DMS79 (cell line): ENCODE results near the gene CGB1.
"Not testable (repeated sequence)": the region's sequence is repeated elsewhere in the genome, so short reads cannot be mapped to it uniquely, and the experiment has no call there.

Experiments
- DNase-seq: peaks from one replicate; lab custom pipeline; 2025; lab: John Stamatoyannopoulos, UW

Gene CGB1

GRCh38 chr19:49020931-49021895 lies 15.5 kb downstream of the CGB1 start:
- DNase-seq, result no peak

- no peak for DNase-seq
Measured at GRCh38 chr19:49020342-49020741, 16.4 kb downstream of the CGB1 start.

DNA sequence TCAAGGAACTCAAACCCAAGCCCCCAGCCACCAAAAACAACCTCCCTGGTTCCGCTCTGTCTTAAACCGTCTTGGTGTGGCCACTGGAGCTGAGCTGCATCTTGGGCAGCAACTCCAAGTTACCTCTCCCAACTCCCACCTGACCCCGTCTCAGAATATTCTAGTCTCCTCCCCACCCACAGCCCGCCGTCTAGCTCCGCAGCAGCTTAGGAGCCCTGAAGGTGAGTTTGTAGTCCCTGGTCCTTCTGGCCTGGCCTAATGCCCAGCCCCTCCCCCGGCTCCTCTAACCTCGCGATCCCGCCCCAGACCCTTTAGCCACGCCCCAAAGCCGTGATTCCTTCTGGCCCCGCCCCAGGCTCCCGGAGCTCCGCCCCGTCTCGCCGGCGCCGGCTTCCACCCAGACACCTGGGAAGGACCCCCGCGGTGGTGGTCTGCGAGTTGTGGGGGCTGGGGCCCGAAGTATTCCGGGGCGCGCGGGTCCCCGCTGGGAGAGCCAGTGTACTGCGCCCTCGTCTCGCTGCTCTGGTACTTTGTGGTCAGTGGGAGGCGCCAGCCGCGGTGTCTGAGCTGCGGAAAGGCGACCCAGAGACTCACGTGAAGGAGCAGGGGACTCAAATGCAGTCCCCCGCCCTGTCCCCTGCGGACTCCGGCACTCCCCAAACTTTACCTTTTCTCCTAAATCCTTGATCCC lies 17.3 kb downstream of the CGB1 start:
- DNase-seq, result no peak

DNA sequence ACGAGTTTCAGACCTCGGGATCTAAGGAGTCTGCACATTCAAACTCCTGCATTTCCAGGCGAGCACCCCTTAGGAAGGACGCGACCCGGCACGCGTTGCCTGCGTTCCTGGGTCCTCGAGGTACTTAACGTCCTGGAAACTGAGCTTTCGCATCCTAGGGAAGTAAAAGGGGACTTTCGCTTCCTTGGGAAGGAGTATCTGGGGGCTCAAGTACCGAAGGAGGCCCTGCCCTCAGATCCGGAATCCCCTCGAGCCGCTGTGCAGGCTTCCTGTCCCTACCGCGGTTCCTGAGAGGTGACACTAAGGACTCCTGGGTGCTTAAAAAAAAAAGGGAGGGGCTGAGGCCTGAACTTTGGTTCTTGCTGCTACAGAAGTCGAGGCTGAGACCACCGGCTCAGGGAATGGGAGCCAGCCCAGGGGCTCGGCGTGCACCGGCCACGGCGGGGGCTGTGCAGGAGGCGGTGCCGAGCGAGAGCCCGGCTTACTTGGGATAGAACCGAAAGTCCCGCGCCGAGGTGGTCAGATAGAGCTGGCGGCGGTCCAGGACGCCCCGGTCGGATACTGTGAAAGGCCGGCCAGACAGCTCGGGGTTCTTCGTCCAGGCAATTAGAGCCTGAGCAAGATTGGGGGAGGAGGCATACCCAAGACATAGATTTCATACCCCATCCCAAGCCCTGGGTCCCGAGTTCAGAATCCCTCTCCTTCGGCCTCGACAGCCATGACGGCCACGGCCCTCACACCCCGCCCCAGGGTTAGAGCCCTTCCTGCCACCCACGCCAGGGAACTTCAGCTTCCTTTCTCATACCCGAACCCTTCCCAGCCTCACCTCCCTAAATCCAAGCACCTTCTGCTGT lies 18.1 kb downstream of the CGB1 start:
- not testable (repeated sequence) for DNase-seq

DNA sequence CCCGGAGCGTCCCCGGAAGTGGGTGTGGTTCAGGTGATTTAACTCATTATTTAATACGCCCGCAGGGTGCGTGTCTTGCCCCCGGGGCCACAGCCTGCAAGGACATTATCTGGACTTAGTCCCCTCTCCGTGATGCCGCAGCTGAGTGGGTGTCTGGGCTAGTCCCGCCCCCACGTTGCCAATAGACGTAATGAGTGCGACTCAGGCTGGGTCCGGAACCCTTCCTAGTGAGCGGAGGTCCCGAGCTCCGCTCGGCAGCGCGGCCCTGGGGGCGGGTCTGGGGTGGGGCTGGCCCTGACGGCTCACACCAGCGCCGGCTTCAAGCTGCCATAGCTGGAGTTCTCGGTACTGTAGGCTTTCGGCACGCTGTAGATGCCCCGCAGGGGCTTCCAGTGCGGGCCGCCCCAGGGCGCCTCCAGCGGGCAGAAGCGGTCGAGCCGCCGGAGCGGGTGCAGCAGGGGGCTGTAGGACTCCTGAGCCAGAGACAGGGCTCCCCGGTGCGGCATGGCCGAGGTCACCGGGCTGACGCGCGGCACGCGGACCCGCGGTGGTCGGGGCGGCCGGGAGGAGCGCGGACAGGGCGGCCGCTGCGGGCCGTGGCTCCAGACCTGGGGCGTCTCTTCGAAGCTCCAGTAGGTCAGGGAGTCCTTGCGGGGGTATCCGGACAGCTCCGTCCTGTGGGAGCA lies 18.9 kb downstream of the CGB1 start:
- peak; percentile 17 for DNase-seq

GRCh38 chr19:49017041-49017665 lies 19.5 kb downstream of the CGB1 start, which contains the start of gene LHB:
LHB (minus strand) TSS chr19:49017091; CDS start chr19:49017081, 10 bp downstream.
- DNase-seq, result no peak

GRCh38 chr19:49016067-49016839 lies 20.4 kb downstream of the CGB1 start:
- DNase-seq, result no peak

- no peak for DNase-seq
Measured at GRCh38 chr19:49014870-49015255, 21.8 kb downstream of the CGB1 start.

- no peak for DNase-seq
Measured at GRCh38 chr19:49014123-49014869, 22.4 kb downstream of the CGB1 start.

DNA sequence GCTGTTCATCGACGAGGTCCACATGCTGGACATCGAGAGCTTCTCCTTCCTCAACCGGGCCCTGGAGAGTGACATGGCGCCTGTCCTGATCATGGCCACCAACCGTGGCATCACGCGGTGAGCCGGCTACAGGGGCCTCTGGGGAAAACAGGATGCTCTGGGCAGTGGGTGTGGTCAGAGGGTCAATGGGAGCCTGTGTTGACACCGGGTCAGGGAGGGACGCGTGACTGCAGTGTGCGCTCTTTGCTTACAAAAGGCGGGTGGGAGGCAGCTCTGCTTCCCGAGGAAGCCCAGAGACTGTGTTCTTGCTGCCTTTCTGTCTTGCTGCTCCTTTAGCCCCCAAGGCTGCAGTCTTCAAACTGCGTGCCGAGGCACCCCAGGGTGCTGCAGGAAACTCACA lies 25.5 kb downstream of the CGB1 start:
- DNase-seq, result no peak

DNA sequence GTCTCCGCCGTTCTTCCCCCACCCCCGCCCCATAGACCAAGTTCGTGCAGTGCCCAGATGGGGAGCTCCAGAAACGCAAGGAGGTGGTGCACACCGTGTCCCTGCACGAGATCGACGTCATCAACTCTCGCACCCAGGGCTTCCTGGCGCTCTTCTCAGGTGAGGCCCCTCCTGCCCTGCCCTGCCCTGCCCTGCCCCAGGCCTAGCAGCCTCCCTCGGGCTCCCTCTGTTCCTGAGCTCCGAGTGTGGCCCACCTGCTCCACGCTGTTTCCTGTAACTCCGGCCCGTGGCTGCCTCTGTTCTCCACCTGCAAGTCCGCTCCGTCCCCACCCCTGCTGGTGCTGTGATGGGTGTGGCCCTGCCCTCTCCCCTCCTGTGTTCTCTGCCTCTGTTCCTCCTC lies 26.2 kb downstream of the CGB1 start:
- DNase-seq, result no peak

- no peak for DNase-seq
Measured at GRCh38 chr19:49009828-49010227, 26.9 kb downstream of the CGB1 start.

GRCh38 chr19:49006905-49007304 lies 29.8 kb downstream of the CGB1 start:
- DNase-seq, result no peak

DNA sequence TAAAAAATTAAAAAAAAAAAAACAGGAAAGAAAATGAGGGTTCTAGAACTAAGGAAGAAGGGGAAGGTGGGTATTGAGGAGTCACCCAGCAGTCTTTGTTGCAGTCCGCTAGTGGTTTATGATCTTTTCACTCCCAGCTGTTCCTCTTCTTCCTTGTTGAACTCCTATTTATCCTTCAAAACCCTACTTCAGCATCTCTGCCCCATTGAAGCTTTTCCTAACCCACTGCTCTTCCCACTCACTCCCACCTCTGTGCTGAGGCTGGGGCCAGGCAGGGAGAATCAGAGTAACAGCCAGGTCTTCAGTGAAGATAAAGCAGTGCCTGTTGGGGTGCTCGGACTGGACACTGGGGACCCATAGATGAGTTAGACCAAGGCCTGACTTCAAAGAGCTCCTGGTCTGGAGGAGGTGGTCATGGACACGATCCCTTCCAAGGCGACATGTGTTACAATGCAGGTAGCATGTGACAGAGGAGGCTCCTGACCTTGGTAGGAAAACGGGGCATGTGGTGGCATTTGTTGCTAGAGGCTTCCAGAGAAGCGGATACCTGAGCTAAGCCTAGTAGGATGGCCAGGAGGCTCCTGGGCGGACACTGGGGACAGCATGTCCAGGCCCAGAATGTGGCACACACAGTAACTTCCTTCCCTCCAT lies 31.6 kb downstream of the CGB1 start:
- DNase-seq, result no peak

- DNase-seq, result no peak
Measured at GRCh38 chr19:49004133-49004532, 32.6 kb downstream of the CGB1 start.

GRCh38 chr19:48999481-49000325 lies 37.0 kb downstream of the CGB1 start:
- DNase-seq, result no peak

DNA sequence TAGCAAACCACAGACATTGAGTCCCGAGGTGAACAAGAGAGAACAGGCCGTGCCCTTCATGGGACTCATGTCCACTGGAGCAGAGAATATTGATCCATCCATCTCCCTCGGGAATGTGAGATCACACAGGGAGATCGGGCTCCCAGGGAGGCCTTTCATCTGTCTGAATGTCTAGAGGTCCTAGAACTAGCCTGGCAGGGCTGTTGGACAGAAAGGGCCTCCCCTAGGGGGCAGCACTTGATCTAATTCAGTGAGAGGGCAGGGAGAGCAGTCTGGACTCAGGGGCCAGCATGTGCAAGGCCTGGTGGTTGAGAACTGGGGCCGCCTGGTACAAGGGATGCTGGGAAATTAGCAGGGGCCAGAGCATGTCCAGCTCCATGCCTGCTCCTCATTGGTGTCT lies 38.7 kb downstream of the CGB1 start:
- no peak for DNase-seq

DNA sequence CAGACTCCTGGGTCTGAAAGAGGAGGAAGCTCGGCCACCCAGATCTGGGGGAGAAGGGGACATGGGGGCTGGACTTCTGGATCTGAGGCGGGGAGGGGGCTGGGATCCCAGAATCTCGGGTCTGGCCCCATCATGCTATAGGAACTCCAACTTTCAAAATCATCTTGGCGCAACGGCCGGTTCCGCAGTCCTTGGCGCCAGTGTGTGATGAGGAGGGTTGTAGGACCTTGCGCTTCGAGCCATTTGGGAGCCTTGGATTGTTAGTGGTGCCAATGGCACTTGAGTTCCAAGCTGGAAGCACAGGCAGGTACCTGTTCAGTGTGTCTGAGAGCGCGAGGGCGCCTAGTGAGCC lies 42.7 kb downstream of the CGB1 start:
- no peak for DNase-seq
